ENCODE measurements around the gene DPH7.

The DPH7 gene

DNA sequence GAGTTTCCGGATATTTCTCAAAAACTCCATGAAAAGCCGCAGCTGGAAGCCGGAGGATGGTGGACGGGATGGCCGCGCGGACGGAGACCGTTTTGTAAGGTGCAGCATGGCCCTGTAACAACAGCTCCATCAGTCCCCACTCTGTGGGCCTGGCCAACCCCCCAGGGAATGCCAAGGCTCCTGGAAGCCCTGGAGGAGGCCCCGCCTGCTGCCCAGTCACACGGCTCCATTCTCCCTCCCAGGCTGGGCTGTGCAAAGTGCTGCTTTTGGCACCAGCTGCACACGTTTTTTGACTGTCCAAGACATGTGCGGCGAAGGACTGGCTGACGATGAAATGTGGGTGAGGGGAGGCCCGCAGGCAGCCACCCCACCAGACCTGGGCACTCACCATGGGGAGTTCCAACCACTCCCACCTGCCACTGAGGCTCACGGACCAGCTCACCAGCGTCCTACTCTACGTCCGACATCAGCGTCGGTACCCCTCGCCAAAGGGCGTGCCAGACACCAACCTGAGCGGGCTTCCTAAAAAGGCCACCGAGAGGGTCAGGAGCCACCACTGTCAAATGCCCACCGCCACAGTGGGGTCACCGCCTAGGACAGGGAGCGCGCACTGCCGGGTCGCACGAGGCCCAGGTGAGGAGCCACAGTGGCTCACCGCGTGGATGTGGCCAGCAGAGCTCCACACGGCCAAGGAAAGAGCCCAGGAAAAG lies 55.8 kb downstream of the DPH7 start:
- TF ChIP-seq, protein P1, sequence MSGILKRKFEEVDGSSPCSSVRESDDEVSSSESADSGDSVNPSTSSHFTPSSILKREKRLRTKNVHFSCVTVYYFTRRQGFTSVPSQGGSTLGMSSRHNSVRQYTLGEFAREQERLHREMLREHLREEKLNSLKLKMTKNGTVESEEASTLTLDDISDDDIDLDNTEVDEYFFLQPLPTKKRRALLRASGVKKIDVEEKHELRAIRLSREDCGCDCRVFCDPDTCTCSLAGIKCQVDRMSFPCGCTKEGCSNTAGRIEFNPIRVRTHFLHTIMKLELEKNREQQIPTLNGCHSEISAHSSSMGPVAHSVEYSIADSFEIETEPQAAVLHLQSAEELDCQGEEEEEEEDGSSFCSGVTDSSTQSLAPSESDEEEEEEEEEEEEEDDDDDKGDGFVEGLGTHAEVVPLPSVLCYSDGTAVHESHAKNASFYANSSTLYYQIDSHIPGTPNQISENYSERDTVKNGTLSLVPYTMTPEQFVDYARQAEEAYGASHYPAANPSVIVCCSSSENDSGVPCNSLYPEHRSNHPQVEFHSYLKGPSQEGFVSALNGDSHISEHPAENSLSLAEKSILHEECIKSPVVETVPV (CRISPR knock-in tag; IDR thresholded peaks at IDR 0.05), result no peak
- no peak for TF ChIP-seq TOX (CRISPR knock-in tag; IDR thresholded peaks at IDR 0.05; ENCODE audit: borderline replicate concordance)
- no peak for TF ChIP-seq GLIS3 (CRISPR knock-in tag; IDR thresholded peaks at IDR 0.05)
- TF ChIP-seq RARB (CRISPR knock-in tag; IDR thresholded peaks at IDR 0.05), result no peak
- TF ChIP-seq ZNF70 (CRISPR knock-in tag; IDR thresholded peaks at IDR 0.05), result no peak
- TF ChIP-seq, protein P2, sequence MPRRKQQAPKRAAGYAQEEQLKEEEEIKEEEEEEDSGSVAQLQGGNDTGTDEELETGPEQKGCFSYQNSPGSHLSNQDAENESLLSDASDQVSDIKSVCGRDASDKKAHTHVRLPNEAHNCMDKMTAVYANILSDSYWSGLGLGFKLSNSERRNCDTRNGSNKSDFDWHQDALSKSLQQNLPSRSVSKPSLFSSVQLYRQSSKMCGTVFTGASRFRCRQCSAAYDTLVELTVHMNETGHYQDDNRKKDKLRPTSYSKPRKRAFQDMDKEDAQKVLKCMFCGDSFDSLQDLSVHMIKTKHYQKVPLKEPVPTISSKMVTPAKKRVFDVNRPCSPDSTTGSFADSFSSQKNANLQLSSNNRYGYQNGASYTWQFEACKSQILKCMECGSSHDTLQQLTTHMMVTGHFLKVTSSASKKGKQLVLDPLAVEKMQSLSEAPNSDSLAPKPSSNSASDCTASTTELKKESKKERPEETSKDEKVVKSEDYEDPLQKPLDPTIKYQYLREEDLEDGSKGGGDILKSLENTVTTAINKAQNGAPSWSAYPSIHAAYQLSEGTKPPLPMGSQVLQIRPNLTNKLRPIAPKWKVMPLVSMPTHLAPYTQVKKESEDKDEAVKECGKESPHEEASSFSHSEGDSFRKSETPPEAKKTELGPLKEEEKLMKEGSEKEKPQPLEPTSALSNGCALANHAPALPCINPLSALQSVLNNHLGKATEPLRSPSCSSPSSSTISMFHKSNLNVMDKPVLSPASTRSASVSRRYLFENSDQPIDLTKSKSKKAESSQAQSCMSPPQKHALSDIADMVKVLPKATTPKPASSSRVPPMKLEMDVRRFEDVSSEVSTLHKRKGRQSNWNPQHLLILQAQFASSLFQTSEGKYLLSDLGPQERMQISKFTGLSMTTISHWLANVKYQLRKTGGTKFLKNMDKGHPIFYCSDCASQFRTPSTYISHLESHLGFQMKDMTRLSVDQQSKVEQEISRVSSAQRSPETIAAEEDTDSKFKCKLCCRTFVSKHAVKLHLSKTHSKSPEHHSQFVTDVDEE (CRISPR knock-in tag; IDR thresholded peaks at IDR 0.05), result no peak
- TF ChIP-seq ZNF8 (CRISPR knock-in tag; IDR thresholded peaks at IDR 0.05), result no peak
- no peak for ATAC-seq

DNA sequence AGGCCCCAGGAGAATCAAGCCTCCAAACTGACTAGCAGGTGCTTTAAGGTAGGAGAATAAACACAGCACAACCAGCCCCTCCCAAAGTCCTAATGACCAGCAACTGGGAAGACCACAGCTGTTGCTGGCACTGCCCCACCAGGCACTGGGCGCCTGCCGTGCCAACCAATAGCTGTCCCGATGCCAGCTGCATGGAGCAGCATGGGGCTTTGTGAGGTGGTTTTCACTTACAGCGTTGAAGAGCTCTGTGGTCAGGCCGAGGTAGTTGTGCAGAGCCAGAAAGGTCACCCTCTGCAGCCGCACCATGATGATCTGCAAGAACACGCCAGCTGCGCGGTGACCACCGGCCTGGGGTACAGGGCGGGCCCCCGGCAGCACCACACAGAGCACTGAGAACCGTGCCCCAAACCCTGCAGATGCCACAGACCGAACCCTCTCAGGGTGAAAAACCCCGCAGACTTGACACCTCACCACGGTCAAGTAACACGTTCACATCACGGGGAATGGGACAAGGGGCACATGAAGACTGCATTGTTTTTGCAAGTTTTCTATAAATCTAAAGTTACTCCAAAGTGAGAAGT lies 57.2 kb downstream of the DPH7 start:
- TF ChIP-seq SNAI2 (CRISPR knock-in tag; IDR thresholded peaks at IDR 0.05) (no peak), TOX (CRISPR knock-in tag; IDR thresholded peaks at IDR 0.05; ENCODE audit: borderline replicate concordance) (no peak), BACH2 (CRISPR knock-in tag; IDR thresholded peaks at IDR 0.05; ENCODE audit: borderline replicate concordance) (no peak), ISL1 (CRISPR knock-in tag; IDR thresholded peaks at IDR 0.05) (no peak), ZNF8 (CRISPR knock-in tag; IDR thresholded peaks at IDR 0.05) (no peak), ZNF70 (CRISPR knock-in tag; IDR thresholded peaks at IDR 0.05) (no peak), OSR1 (CRISPR knock-in tag; IDR thresholded peaks at IDR 0.05) (no peak)
- TF ChIP-seq, protein P2 (CRISPR knock-in tag; IDR thresholded peaks at IDR 0.05), result no peak
- TF ChIP-seq, protein P3, sequence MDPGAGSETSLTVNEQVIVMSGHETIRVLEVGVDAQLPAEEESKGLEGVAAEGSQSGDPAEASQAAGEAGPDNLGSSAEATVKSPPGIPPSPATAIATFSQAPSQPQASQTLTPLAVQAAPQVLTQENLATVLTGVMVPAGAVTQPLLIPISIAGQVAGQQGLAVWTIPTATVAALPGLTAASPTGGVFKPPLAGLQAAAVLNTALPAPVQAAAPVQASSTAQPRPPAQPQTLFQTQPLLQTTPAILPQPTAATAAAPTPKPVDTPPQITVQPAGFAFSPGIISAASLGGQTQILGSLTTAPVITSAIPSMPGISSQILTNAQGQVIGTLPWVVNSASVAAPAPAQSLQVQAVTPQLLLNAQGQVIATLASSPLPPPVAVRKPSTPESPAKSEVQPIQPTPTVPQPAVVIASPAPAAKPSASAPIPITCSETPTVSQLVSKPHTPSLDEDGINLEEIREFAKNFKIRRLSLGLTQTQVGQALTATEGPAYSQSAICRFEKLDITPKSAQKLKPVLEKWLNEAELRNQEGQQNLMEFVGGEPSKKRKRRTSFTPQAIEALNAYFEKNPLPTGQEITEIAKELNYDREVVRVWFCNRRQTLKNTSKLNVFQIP (CRISPR knock-in tag; IDR thresholded peaks at IDR 0.05; ENCODE audit: borderline replicate concordance, low read depth), result no peak
- ATAC-seq, result no peak

DNA sequence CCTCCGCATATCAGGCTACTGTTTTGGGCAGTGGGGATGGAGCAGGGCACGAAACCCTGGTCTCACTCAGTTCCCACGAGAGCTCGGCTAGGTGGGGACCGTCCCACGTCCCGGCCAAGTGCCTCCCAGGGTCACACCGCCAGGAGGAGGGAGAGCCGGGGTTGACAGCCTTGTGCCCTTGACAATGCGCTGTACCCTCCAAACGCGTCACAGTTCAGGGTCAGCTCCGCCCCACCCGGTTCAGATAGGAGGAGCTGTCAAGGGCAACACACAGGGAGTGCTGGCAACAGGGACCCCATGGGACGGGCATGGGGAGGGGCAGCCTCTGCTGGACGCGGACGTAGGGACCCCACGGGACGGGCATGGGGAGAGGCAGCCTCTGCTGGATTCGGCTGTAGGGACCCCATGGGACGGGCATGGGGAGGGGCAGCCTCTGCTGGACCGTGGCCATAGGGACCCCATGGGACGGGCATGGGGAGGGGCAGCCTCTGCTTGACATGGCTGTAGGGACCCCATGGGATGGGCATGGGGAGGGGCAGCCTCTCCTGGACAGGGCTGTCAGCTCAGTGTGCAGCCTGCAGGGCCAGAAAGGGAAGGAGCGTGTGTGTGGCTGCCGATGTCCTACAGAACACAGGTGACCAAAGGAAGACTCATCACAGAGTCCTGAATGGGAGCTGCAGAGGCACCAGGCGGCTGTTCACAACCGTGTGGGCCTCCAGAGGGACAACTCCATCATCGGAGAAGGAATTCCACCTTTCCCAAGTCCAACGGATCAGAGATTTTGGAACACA lies 57.9 kb downstream of the DPH7 start:
- no peak for TF ChIP-seq TOX (CRISPR knock-in tag; IDR thresholded peaks at IDR 0.05; ENCODE audit: borderline replicate concordance)
- TF ChIP-seq GLIS3 (CRISPR knock-in tag; IDR thresholded peaks at IDR 0.05), result no peak
- TF ChIP-seq BACH2 (CRISPR knock-in tag; IDR thresholded peaks at IDR 0.05; ENCODE audit: borderline replicate concordance), result no peak
- TF ChIP-seq, protein P1 (CRISPR knock-in tag; IDR thresholded peaks at IDR 0.05), result no peak
- TF ChIP-seq, protein P4, sequence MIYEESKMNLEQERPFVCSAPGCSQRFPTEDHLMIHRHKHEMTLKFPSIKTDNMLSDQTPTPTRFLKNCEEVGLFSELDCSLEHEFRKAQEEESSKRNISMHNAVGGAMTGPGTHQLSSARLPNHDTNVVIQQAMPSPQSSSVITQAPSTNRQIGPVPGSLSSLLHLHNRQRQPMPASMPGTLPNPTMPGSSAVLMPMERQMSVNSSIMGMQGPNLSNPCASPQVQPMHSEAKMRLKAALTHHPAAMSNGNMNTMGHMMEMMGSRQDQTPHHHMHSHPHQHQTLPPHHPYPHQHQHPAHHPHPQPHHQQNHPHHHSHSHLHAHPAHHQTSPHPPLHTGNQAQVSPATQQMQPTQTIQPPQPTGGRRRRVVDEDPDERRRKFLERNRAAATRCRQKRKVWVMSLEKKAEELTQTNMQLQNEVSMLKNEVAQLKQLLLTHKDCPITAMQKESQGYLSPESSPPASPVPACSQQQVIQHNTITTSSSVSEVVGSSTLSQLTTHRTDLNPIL (CRISPR knock-in tag; IDR thresholded peaks at IDR 0.05; ENCODE audit: low read depth), result no peak
- no peak for TF ChIP-seq ESRRG (CRISPR knock-in tag; IDR thresholded peaks at IDR 0.05)
- TF ChIP-seq OSR1 (CRISPR knock-in tag; IDR thresholded peaks at IDR 0.05), result no peak
- TF ChIP-seq, protein P2 (CRISPR knock-in tag; IDR thresholded peaks at IDR 0.05), result no peak

More for the DNA sequence above, 57.9 kb downstream of the DPH7 start:
- ATAC-seq, result no peak
